ENCODE data around the gene KIF26B. TPM values are rescaled to one million over a fixed set of nuclear protein-coding genes. Genes with fewer than 3 reads are reported as not detected.

The KIF26B gene
- polyA plus RNA-seq, 1 donor (not counting 4 experiments of a cell fraction or from before 2014, with no cell fraction given) = 0.58 TPM

GRCh38 chr1:245153081-245153551 is 1.7 kb upstream of the KIF26B start:
- Histone ChIP-seq H4K20me1 (ENCODE audit: control insufficient read depth, extremely low read depth, insufficient read depth, low read length) (no peaks in the 10 kb centered on the region), H3K36me3 (ENCODE audit: control insufficient read depth in 2 of 2, extremely low read depth in 1 of 2, insufficient read depth in 2 of 2, low read length in 2 of 2) (no peaks in the 10 kb centered on the region), H3K27me3 (ENCODE audit: control insufficient read depth, extremely low read depth, insufficient read depth, low read length) (peaks cover 7% of the 10 kb centered on the region), H3K4me3 (ENCODE audit: control insufficient read depth in 2 of 3, extremely low read depth in 1 of 3, insufficient read depth in 2 of 3, low read depth in 1 of 3, low read length in 3 of 3) (peak overlapping the region; percentile 78 to 87 (median 82)), H2AFZ (ENCODE audit: control insufficient read depth, low read length) (peak overlapping the region; percentile 25), H3K9me3 (ENCODE audit: control insufficient read depth, low read depth, low read length) (no peaks in the 10 kb centered on the region), H3K4me1 (ENCODE audit: control insufficient read depth, extremely low read depth, insufficient read depth, low read length) (peaks cover 9% of the 10 kb centered on the region), H3K79me2 (ENCODE audit: control insufficient read depth, insufficient read depth, low read length) (no peaks in the 10 kb centered on the region), H3K9ac (ENCODE audit: control insufficient read depth, extremely low read depth, insufficient read depth, low read length) (peak overlapping the region; percentile 41), H3K9me1 (ENCODE audit: control insufficient read depth, extremely low read depth, insufficient read depth, low read length) (no peaks in the 10 kb centered on the region), H3K27ac (ENCODE audit: control insufficient read depth, insufficient read depth, low read length) (no peak overlapping the region), H3K4me2 (ENCODE audit: control insufficient read depth, extremely low read depth, insufficient read depth, low read depth, low read length) (peak overlapping the region; percentile 84)
- TF ChIP-seq EZH2 (IDR thresholded peaks at IDR 0.05; ENCODE audit: low read length) (no peak), CTCF (optimal IDR thresholded peaks at IDR 0.05 in 1 of 3, IDR thresholded peaks at IDR 0.05 in 1 of 3, conservative IDR thresholded peaks at IDR 0.05 in 1 of 3; ENCODE audit: extremely low read depth in 1 of 3, insufficient read depth in 2 of 3, low read length in 3 of 3) (peak; percentile 48 to 54 (median 53))
- DNase-seq (ENCODE audit: low read depth, low spot score) = no peak
- dilution Hi-C loops (cut with MboI; ENCODE audit: extremely low pct_ligation_motif_present, low sequenced_read_pairs) = no loop called here
- no peak for FAIRE-seq

GRCh38 chr1:245153552-245154428 is 995 bp upstream of the KIF26B start:
- no peaks in the 10 kb centered on the region for H3K9me1 ChIP-seq (ENCODE audit: control insufficient read depth, extremely low read depth, insufficient read depth, low read length)
- no peak overlapping the region for H3K27ac ChIP-seq (ENCODE audit: control insufficient read depth, insufficient read depth, low read length)
- peak overlapping the region; percentile 78 to 87 (median 82) for H3K4me3 ChIP-seq (ENCODE audit: control insufficient read depth in 2 of 3, extremely low read depth in 1 of 3, insufficient read depth in 2 of 3, low read depth in 1 of 3, low read length in 3 of 3)
- H4K20me1 ChIP-seq (ENCODE audit: control insufficient read depth, extremely low read depth, insufficient read depth, low read length) = no peaks in the 10 kb centered on the region
- no peaks in the 10 kb centered on the region for H3K36me3 ChIP-seq (ENCODE audit: control insufficient read depth in 2 of 2, extremely low read depth in 1 of 2, insufficient read depth in 2 of 2, low read length in 2 of 2)
- no peaks in the 10 kb centered on the region for H3K9me3 ChIP-seq (ENCODE audit: control insufficient read depth, low read depth, low read length)
- H3K79me2 ChIP-seq (ENCODE audit: control insufficient read depth, insufficient read depth, low read length) = no peaks in the 10 kb centered on the region
- H2AFZ ChIP-seq (ENCODE audit: control insufficient read depth, low read length) = peak overlapping the region; percentile 88
- FAIRE-seq (no peak), DNase-seq (ENCODE audit: low read depth, low spot score) (no peak)
- H3K4me2 ChIP-seq (ENCODE audit: control insufficient read depth, extremely low read depth, insufficient read depth, low read depth, low read length) = peak overlapping the region; percentile 84
- TF ChIP-seq EZH2 (IDR thresholded peaks at IDR 0.05; ENCODE audit: low read length) (no peak), CTCF (optimal IDR thresholded peaks at IDR 0.05 in 1 of 3, IDR thresholded peaks at IDR 0.05 in 1 of 3, conservative IDR thresholded peaks at IDR 0.05 in 1 of 3; ENCODE audit: extremely low read depth in 1 of 3, insufficient read depth in 2 of 3, low read length in 3 of 3) (no peak)
- H3K4me1 ChIP-seq (ENCODE audit: control insufficient read depth, extremely low read depth, insufficient read depth, low read length) = peaks cover 9% of the 10 kb centered on the region
- dilution Hi-C loops (cut with MboI; ENCODE audit: extremely low pct_ligation_motif_present, low sequenced_read_pairs) = no loop called here
- peak overlapping the region; percentile 61 for H3K9ac ChIP-seq (ENCODE audit: control insufficient read depth, extremely low read depth, insufficient read depth, low read length)
- H3K27me3 ChIP-seq (ENCODE audit: control insufficient read depth, extremely low read depth, insufficient read depth, low read length) = peaks cover 7% of the 10 kb centered on the region
